Activated CD8-positive, alpha-beta memory T cell treated with anti-CD3 and anti-CD28 coated beads for 48 hours (primary cell): ENCODE measurements around the gene PRKAG3.
"Not testable (repeated sequence)": the region's sequence is repeated elsewhere in the genome, so short reads cannot be mapped to it uniquely, and the experiment has no call there.

Source experiments
- DNase-seq, 3 experiments: peaks; one replicate each; pipeline ENCODE4 v3.0.0-alpha.2; 2020; ENCODE audit warnings: low read depth in 2 of 3, low spot score in 2 of 3

Gene PRKAG3

DNA sequence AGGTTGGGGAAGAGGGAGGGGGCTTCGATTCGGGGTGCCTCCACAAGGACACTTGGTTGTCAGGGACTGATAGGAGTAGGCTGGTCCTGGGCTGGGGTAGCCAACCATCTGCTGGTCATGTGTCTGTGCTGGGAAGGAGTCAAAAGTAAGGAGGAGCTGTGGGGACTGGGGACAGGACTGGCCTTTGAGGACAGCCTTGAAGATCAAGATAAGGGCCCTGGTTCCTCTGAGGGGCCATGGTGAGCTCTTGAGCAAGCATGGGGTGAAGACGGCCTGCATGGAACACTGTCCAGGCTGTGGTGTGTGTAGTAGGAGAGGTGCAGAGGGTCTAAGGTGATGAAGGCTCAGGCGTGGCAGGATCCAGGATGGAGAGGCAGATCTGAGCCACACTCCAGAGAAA is 47.9 kb downstream of the PRKAG3 start:
- DNase-seq, result no peak

DNA sequence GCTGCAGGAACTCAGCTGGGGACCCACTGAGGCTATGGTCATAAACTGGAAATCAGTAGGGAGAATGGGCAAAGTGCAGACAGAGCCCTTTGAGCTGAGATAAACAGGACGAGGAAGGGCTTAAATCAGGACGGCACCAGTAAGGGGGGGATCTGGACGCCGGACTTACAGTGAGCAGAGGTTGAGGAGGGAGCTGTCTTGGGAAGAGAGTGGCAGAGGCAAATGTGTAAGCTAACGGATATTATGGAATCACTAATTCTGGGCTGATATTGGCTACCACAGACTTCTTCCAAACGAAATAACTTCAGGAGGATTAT is 49.1 kb downstream of the PRKAG3 start:
- DNase-seq, result no peak

DNA sequence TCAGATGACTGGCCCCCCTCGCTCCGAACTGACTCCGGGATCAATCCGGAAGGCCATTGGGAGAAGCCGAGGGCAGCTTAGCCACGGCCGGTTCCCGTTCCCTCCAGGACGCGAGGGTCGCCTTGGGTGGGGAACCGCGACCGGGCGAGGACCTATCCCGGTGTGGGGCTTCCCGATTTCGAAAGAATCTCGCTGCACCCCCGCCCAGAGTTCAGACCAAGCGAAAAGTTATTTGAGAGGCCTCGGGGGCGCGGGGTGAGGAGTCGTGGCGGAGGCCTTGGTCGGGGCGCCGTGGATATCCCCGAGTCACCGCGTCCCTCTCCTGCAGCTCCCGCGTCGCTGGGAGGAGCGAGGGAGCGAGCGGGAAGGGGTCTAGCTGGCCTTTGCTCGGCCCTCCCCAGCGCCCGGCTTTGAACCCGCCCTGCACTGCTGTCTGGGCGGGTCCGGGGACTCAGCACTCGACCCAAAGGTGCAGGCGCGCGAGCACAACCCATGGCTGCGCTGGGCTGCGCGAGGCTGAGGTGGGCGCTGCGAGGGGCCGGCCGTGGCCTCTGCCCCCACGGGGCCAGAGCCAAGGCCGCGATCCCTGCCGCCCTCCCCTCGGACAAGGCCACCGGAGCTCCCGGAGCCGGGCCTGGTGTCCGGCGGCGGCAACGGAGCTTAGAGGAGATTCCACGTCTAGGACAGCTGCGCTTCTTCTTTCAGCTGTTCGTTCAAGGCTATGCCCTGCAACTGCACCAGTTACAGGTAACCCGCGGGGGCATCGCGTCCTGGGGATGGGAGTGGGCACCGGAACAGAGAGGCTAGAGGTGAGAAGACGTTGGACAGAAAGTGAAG is 49.7 kb downstream of the PRKAG3 start, which contains the start of gene CYP27A1:
Gene CYP27A1, plus strand, starts transcription at position 457 of the 837 bp plus-strand sequence. Its CDS starts 36 bp downstream, at position 493.
- no peak for DNase-seq

DNA sequence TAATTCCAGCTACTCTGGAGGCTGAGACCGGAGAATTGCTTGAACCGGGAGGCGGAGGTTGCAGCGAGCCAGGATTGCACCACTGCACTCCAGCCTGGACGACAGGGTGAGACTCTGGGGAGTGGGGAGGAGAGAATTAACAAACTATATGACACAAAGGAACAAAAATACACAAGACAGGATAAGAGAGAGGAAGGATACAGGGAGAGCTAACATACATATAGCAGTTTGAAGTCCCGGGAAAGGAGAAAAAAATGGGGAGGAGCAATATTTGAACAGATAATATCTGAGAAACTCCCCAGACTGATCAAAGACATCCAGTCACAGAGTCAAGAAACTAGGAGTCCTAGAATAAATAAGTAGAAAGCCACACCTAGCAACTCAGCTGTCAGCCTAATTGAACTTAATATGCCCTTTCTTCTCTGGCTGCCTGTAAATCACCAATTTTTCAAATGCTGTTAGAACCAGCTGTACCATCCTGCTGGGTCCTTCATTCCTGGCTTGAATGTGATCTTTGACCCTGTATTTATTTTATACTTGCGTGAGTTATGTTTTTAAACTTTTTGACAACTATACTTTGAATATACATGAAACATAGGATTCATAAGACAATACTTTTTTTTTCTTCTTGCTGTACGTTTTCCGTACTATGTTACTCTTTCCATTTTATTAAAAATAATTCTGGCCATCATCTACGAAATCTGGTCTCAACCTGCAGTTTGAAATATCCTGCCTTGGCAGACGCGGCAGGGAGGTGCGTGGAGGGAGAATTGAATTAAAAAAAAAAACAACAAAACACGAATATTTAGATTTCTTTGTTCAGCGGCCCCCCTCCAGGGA is 50.5 kb downstream of the PRKAG3 start:
- DNase-seq, result no peak

DNA sequence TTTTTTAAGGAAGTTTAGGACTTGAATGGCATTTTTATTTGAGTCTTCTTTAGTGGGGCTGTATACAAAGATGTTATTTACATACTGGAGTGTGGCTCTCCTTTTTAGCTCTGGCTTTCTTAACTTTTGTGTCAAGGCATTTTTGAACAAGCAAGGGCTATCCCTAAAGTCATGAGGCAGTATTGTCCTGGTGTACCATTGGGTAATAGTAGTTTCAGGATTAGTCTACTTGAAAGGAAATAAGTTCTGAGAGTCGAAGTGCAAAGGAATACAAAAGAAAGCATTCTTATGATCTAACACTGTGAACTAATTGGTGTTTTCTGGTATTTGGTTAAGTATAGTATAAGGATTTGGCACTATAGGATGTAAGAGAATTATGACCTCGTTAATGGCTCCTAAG is 51.6 kb downstream of the PRKAG3 start:
- DNase-seq, result no peak

DNA sequence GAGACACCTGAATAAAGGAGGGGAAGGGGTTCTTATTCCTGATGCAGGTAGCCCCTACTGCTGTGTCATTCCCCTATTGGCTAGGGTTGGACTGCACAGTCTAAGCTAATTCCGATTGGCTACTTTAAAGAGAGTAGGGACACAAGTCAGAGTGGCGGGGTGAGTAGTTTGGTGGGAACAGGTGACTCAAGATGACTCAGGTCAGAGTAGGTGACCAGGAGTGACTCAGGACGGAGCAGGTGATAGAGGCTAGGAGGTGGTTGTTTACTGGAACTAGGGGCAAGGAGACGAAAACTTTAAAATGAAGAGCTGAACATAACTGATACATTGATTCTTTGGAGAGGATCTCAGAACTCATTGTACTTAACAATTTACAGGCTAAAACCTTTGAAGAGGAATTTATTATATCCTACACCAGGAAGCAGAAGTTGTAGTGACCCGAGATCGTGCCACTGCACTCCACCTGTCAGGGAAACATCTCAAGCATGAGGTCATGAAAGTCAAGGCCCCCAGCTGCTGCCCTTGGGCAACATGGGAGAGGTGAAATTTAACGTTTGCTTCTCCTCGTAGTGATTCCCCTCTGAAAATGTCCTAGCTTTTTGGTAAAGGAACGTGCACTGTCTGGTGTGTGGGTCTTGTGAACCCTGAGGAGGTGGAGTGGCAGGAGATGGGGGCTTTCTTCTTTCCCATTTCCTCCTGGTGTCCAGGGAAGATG is 54.2 kb downstream of the PRKAG3 start:
- no peak for DNase-seq

DNA sequence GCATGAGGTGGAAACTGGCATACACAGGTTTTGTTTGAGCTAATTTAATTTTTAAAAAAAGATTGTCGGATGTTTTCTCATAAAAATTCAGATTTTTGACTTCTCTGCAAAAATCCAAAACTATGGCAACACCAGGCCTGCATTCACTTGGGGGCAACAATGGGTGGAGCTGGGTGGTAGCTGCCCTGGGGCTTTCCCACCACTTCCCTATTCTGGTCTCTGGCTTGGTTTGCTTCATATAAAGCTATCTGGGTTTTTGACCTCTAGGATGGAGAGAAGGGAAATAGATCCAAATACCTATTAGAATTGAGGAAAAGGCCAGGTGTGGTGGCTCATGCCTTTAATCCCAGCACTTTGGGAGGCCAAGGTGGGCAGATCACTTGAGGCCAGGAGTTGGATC is 55.1 kb downstream of the PRKAG3 start:
- no peak for DNase-seq

DNA sequence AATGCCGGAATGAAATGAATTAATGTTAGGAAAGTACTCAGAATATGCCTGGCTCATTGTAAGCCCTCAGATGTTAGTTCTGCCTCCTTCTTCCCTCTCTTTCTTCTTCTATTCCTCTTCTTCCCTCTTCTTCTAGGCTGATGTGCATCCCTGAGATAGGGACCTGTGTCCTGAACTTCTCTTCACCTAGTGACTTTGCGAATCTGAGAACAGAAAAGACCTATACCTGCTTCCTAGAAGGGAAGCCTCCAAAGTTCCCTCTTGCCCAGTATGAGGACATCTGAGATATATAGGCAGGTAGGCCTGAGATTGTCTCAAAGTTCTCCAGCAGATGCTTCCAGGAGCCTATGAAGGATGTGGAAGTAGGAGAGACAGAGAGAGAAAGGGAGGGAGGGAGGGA is 57.7 kb downstream of the PRKAG3 start:
- no peak for DNase-seq

DNA sequence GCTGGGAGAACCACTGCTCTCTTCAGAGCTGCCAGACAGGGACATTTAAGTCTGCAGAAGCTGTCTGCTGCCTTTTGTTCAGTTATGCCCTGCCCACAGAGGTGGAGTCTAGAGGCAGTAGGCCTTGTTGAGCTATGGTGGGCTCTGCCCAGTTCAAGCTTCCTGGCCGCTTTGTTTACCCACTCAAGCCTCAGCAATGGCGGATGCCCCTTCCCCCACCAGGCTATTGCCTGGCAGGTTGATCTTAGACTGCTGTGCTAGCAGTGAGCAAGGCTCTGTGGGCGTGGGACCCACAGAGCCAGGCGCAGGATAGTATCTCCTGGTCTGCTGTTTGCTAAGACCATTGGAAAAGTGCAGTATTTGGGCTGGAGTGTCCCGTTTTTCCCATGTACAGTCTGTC is 58.8 kb downstream of the PRKAG3 start:
- not testable (repeated sequence) for DNase-seq
